NT2/D1 (cell line): ENCODE measurements around the gene SLC16A10.

ENCODE experiments used
- YY1 ChIP-seq: IDR thresholded peaks from 2 replicates; pipeline ENCODE4 v1.6.1; 2011; ENCODE audit not compliant: insufficient read length, insufficient read depth
- ZNF274 ChIP-seq: IDR thresholded peaks from 2 replicates; pipeline ENCODE4 v1.6.1; 2011; ENCODE audit warnings: mild to moderate bottlenecking, low read depth, low read length

- TF ChIP-seq YY1 = no peak
- no peak for TF ChIP-seq ZNF274
These were observed 173.4 kb downstream of the SLC16A10 start for GRCh38 chr6:111260570-111261298.
